ENCODE data around the gene GABPB1. TPM values are rescaled to one million over a fixed set of nuclear protein-coding genes. Genes with fewer than 3 reads are reported as not detected.

The GABPB1 gene
- total RNA-seq, 4 donors from 2014 or later, result 7.4 to 11.5 (median 8.7) TPM

- TF ChIP-seq CTCF (IDR thresholded peaks at IDR 0.05 in 4 of 5, conservative IDR thresholded peaks at IDR 0.05 in 1 of 5) (no peak), POLR2A (IDR thresholded peaks at IDR 0.05) (no peak)
- Histone ChIP-seq H3K4me1 (no peaks in the 10 kb centered on the region), H3K36me3 (no peaks in the 10 kb centered on the region), H3K4me3 (no peak overlapping the region), H3K9me3 (no peaks in the 10 kb centered on the region), H3K27ac (no peak overlapping the region), H3K27me3 (no peaks in the 10 kb centered on the region)
- intact Hi-C loops (cut with DNase I; ENCODE audit: low total_unique reads), result no loop called here
- DNase-seq (no peak), ATAC-seq (no peak)
- in situ Hi-C loops (cut with MboI; ENCODE audit: low sequenced_read_pairs in 4 of 4), result no loop called here
These were observed 108.4 kb downstream of the GABPB1 start for GRCh38 chr15:50246631-50247030.

GRCh38 chr15:50244959-50245624 is 109.9 kb downstream of the GABPB1 start:
- Histone ChIP-seq H3K4me1 (no peaks in the 10 kb centered on the region), H3K4me3 (no peak overlapping the region), H3K27ac (no peak overlapping the region), H3K27me3 (no peaks in the 10 kb centered on the region), H3K36me3 (no peaks in the 10 kb centered on the region), H3K9me3 (no peaks in the 10 kb centered on the region)
- intact Hi-C loops (cut with DNase I; ENCODE audit: low total_unique reads), result no loop called here
- ATAC-seq (no peak), DNase-seq (no peak)
- TF ChIP-seq POLR2A (IDR thresholded peaks at IDR 0.05) (no peak), CTCF (IDR thresholded peaks at IDR 0.05 in 4 of 5, conservative IDR thresholded peaks at IDR 0.05 in 1 of 5) (no peak)
- in situ Hi-C loops (cut with MboI; ENCODE audit: low sequenced_read_pairs in 4 of 4), result no loop called here

- ATAC-seq (no peak), DNase-seq (no peak)
- Histone ChIP-seq H3K36me3 (no peaks in the 10 kb centered on the region), H3K27me3 (no peaks in the 10 kb centered on the region), H3K9me3 (no peaks in the 10 kb centered on the region), H3K4me1 (no peaks in the 10 kb centered on the region), H3K27ac (no peak overlapping the region), H3K4me3 (no peak overlapping the region)
- in situ Hi-C loops (cut with MboI; ENCODE audit: low sequenced_read_pairs in 4 of 4) (no loop called here), intact Hi-C loops (cut with DNase I; ENCODE audit: low total_unique reads) (no loop called here)
- TF ChIP-seq CTCF (IDR thresholded peaks at IDR 0.05 in 4 of 5, conservative IDR thresholded peaks at IDR 0.05 in 1 of 5), result no peak
- TF ChIP-seq POLR2A (IDR thresholded peaks at IDR 0.05), result no peak
These were observed 110.8 kb downstream of the GABPB1 start for GRCh38 chr15:50244153-50244552.

GRCh38 chr15:50241684-50242450 is 113.1 kb downstream of the GABPB1 start:
- DNase-seq (no peak), ATAC-seq (no peak)
- no peaks in the 10 kb centered on the region for H3K27me3 ChIP-seq
- no peaks in the 10 kb centered on the region for H3K4me1 ChIP-seq
- H3K9me3 ChIP-seq, result no peaks in the 10 kb centered on the region
- intact Hi-C loops (cut with DNase I; ENCODE audit: low total_unique reads) (no loop called here), in situ Hi-C loops (cut with MboI; ENCODE audit: low sequenced_read_pairs in 4 of 4) (no loop called here)
- no peaks in the 10 kb centered on the region for H3K36me3 ChIP-seq
- H3K27ac ChIP-seq, result no peak overlapping the region
- no peak overlapping the region for H3K4me3 ChIP-seq
- TF ChIP-seq CTCF (IDR thresholded peaks at IDR 0.05 in 4 of 5, conservative IDR thresholded peaks at IDR 0.05 in 1 of 5), result no peak
- no peak for TF ChIP-seq POLR2A (IDR thresholded peaks at IDR 0.05)
